ENCODE data around the gene PSMD2. TPM values are rescaled to one million over a fixed set of nuclear protein-coding genes. Genes with fewer than 3 reads are reported as not detected.
A peak's percentile ranks its signal among the peaks of the same experiment; 100 is the strongest.

Gene PSMD2
- polyA plus RNA-seq, 3 donors = 138 to 186 (median 167) TPM

DNA sequence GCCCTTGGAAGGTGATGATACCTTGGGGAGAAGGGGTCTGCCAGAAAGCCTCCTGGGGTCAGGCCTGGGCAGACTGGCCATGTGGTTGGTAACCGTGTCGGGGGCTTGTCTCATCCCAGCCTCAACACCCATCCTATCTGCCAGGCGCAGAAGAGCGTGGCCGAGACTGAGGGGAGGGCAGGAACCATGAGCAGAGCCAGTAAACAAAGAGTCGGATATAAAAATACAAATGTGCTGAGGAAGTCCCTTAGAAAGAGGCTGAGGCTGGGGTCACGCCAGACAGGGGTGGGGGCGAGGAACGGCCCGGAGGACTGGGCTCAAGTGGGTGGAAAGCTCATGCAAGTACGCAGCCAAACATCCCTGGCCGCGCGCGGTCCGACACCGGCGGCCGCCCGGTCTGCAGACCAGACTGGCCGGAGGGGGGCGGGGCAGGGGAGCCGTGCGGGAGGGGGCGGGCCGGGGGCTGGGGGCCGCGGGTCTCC lies 39.6 kb upstream of the PSMD2 start:
- H3K27ac Mint-ChIP-seq = no peak overlapping the region
- H3K4me1 Mint-ChIP-seq = peaks cover 23% of the 10 kb centered on the region
- H3K27me3 Mint-ChIP-seq (ENCODE audit: low read depth in 3 of 3) = peaks cover 46 to 59% (median 58%) of the 10 kb centered on the region in 3 donors
- Histone ChIP-seq H2AFZ (ENCODE audit: insufficient read depth, low read depth, low read length, poor library complexity, severe bottlenecking) (no peak overlapping the region), H3K4me2 (replicated peaks; ENCODE audit: extremely low read depth, low read length, poor library complexity, severe bottlenecking) (no peak overlapping the region), H3K4me3 (replicated peaks in 1 of 3; ENCODE audit: low read depth in 2 of 3, low read length in 3 of 3) (no peak overlapping the region), H3K36me3 (replicated peaks in 1 of 2; ENCODE audit: control insufficient read depth in 1 of 2, insufficient read depth in 2 of 2, low read length in 2 of 2) (peaks cover 0 to 8% of the 10 kb centered on the region in 2 donors), H3K4me1 (ENCODE audit: control insufficient read depth in 1 of 2, insufficient read depth in 2 of 2, low read length in 2 of 2) (peaks cover 18 to 22% of the 10 kb centered on the region in 2 donors), H3K9me3 (replicated peaks in 1 of 2; ENCODE audit: control insufficient read depth in 1 of 2, insufficient read depth in 1 of 2, low read length in 2 of 2) (peaks cover 0 to 15% of the 10 kb centered on the region in 2 donors), H3K27ac (ENCODE audit: low read depth in 1 of 2, low read length in 2 of 2) (no peak overlapping the region), H4K20me1 (ENCODE audit: insufficient read depth, low read length) (peaks cover 16% of the 10 kb centered on the region), H3K27me3 (ENCODE audit: control insufficient read depth in 2 of 2, insufficient read depth in 2 of 2, low read length in 2 of 2) (peaks cover 35 to 54% of the 10 kb centered on the region in 2 donors), H3K9ac (ENCODE audit: insufficient read depth, low read length, poor library complexity, severe bottlenecking) (no peak overlapping the region), H3K79me2 (ENCODE audit: insufficient read depth, low read length) (no peaks in the 10 kb centered on the region)
- peaks cover 25 to 38% of the 10 kb centered on the region in 2 donors for H3K36me3 Mint-ChIP-seq
- peak overlapping the region in 1 of 2 donors; percentile 89 for H3K4me3 Mint-ChIP-seq
- TF ChIP-seq, protein P1, sequence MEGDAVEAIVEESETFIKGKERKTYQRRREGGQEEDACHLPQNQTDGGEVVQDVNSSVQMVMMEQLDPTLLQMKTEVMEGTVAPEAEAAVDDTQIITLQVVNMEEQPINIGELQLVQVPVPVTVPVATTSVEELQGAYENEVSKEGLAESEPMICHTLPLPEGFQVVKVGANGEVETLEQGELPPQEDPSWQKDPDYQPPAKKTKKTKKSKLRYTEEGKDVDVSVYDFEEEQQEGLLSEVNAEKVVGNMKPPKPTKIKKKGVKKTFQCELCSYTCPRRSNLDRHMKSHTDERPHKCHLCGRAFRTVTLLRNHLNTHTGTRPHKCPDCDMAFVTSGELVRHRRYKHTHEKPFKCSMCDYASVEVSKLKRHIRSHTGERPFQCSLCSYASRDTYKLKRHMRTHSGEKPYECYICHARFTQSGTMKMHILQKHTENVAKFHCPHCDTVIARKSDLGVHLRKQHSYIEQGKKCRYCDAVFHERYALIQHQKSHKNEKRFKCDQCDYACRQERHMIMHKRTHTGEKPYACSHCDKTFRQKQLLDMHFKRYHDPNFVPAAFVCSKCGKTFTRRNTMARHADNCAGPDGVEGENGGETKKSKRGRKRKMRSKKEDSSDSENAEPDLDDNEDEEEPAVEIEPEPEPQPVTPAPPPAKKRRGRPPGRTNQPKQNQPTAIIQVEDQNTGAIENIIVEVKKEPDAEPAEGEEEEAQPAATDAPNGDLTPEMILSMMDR (IDR thresholded peaks at IDR 0.05) = no peak
- intact Hi-C loops (cut with micrococcal nuclease) = loop anchor here in 1 of 2 donors (10.0 kb wide), 1 partner anchor 365 kb away; no protein-coding TSS in a partner anchor
- no peak for DNase-seq
- peaks cover 0 to 35% (median 18%) of the 10 kb centered on the region in 7 donors for H3K9me3 Mint-ChIP-seq
- 17% methylated on average over 5 of the region's 28 CpGs for whole genome bisulfite sequencing (ENCODE audit: insufficient coverage)

DNA sequence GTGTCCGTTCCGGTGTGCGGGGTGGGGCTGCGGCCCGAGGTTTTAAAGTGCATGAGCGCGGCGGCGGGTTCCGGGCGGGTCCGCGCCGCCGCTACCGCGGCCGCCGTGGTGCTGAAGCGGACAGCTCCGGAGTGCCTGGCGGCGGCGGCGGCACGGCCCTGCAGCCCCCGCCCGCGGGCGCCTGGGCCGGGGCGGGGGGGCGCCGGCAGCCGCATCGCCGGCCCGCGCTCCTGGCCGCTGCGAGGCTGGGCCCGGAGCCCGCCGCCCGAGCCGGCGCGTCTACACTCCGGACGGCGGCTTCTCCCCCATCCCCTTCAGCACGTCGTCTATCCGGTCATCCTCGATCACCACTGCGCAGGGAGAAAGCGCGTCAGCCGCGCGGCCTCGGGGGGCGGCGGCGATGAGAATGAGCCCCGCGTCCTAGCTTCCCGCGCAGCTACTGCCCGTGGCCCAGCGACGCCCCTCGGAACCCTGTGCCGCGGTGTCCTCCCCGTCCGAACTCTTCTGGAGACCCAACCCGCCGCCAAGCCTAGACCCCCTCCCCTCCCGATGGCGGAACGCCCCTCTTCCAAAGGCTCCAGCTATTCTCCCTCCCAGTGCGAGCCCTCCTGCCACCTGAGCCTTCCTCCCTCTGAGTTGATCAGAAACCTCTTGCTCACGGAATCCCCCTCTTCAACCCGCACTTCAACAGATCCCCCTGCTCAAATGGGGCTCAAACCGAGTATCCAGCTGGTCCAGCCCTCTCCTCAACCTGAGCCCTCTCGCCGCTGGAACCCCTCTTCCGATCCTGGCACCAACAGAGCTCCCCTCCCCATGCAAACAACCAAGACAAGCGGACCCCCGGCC lies 38.9 kb upstream of the PSMD2 start:
- 1% methylated on average over 91 of the region's 91 CpGs for WGBS (ENCODE audit: insufficient coverage)
- Histone ChIP-seq H3K79me2 (ENCODE audit: insufficient read depth, low read length) (no peaks in the 10 kb centered on the region), H3K4me3 (replicated peaks in 1 of 3; ENCODE audit: low read depth in 2 of 3, low read length in 3 of 3) (no peak overlapping the region), H3K9ac (ENCODE audit: insufficient read depth, low read length, poor library complexity, severe bottlenecking) (no peak overlapping the region), H3K4me2 (replicated peaks; ENCODE audit: extremely low read depth, low read length, poor library complexity, severe bottlenecking) (peak overlapping the region; percentile 74), H4K20me1 (ENCODE audit: insufficient read depth, low read length) (peaks cover 16% of the 10 kb centered on the region), H3K27ac (ENCODE audit: low read depth in 1 of 2, low read length in 2 of 2) (no peak overlapping the region), H2AFZ (ENCODE audit: insufficient read depth, low read depth, low read length, poor library complexity, severe bottlenecking) (no peak overlapping the region), H3K27me3 (ENCODE audit: control insufficient read depth in 2 of 2, insufficient read depth in 2 of 2, low read length in 2 of 2) (peaks cover 37 to 61% of the 10 kb centered on the region in 2 donors), H3K36me3 (replicated peaks in 1 of 2; ENCODE audit: control insufficient read depth in 1 of 2, insufficient read depth in 2 of 2, low read length in 2 of 2) (peaks cover 0 to 8% of the 10 kb centered on the region in 2 donors), H3K4me1 (ENCODE audit: control insufficient read depth in 1 of 2, insufficient read depth in 2 of 2, low read length in 2 of 2) (peaks cover 18 to 22% of the 10 kb centered on the region in 2 donors), H3K9me3 (replicated peaks in 1 of 2; ENCODE audit: control insufficient read depth in 1 of 2, insufficient read depth in 1 of 2, low read length in 2 of 2) (peaks cover 0 to 15% of the 10 kb centered on the region in 2 donors)
- Mint-ChIP-seq H3K9me3 (peaks cover 0 to 35% (median 18%) of the 10 kb centered on the region in 7 donors), H3K36me3 (peaks cover 25 to 38% of the 10 kb centered on the region in 2 donors), H3K27me3 (ENCODE audit: low read depth in 3 of 3) (peaks cover 53 to 65% (median 64%) of the 10 kb centered on the region in 3 donors), H3K4me1 (peaks cover 23% of the 10 kb centered on the region), H3K4me3 (peak overlapping the region; percentile 70 to 88), H3K27ac (peak overlapping the region in 2 of 7 donors; percentile 40 to 49)
- DNase-seq = no peak
- intact Hi-C loops (cut with micrococcal nuclease) = loop anchor here in 1 of 2 donors (10.0 kb wide), 1 partner anchor 365 kb away; no protein-coding TSS in a partner anchor
- TF ChIP-seq, protein P1 (IDR thresholded peaks at IDR 0.05) = no peak
